GM18873 (cell line): Measurements from ENCODE around the gene TAB2.

Experiments
- ATAC-seq: cut with Tn5 transposase; IDR thresholded peaks from one replicate; pipeline ENCODE4 v1.9.1; 2021; ENCODE audit warnings: mild to moderate bottlenecking, moderate library complexity, moderate number of reproducible peaks; ENCODE audit not compliant: unreplicated experiment, low FRiP score

Gene TAB2, protein sequence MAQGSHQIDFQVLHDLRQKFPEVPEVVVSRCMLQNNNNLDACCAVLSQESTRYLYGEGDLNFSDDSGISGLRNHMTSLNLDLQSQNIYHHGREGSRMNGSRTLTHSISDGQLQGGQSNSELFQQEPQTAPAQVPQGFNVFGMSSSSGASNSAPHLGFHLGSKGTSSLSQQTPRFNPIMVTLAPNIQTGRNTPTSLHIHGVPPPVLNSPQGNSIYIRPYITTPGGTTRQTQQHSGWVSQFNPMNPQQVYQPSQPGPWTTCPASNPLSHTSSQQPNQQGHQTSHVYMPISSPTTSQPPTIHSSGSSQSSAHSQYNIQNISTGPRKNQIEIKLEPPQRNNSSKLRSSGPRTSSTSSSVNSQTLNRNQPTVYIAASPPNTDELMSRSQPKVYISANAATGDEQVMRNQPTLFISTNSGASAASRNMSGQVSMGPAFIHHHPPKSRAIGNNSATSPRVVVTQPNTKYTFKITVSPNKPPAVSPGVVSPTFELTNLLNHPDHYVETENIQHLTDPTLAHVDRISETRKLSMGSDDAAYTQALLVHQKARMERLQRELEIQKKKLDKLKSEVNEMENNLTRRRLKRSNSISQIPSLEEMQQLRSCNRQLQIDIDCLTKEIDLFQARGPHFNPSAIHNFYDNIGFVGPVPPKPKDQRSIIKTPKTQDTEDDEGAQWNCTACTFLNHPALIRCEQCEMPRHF

GRCh38 chr6:149317644-149318571 lies at the start of gene TAB2:
Gene TAB2 (plus strand): TSS chr6:149317712. CDS start chr6:149369998, 52,286 bp downstream.
- peak; percentile 10 for ATAC-seq

- ATAC-seq: no peak
These were observed 49.4 kb upstream of the TAB2 start for GRCh38 chr6:149268146-149268545.

GRCh38 chr6:149268768-149269167 lies 48.7 kb upstream of the TAB2 start:
- no peak for ATAC-seq

GRCh38 chr6:149270616-149271015 lies 46.9 kb upstream of the TAB2 start:
- ATAC-seq: no peak

DNA sequence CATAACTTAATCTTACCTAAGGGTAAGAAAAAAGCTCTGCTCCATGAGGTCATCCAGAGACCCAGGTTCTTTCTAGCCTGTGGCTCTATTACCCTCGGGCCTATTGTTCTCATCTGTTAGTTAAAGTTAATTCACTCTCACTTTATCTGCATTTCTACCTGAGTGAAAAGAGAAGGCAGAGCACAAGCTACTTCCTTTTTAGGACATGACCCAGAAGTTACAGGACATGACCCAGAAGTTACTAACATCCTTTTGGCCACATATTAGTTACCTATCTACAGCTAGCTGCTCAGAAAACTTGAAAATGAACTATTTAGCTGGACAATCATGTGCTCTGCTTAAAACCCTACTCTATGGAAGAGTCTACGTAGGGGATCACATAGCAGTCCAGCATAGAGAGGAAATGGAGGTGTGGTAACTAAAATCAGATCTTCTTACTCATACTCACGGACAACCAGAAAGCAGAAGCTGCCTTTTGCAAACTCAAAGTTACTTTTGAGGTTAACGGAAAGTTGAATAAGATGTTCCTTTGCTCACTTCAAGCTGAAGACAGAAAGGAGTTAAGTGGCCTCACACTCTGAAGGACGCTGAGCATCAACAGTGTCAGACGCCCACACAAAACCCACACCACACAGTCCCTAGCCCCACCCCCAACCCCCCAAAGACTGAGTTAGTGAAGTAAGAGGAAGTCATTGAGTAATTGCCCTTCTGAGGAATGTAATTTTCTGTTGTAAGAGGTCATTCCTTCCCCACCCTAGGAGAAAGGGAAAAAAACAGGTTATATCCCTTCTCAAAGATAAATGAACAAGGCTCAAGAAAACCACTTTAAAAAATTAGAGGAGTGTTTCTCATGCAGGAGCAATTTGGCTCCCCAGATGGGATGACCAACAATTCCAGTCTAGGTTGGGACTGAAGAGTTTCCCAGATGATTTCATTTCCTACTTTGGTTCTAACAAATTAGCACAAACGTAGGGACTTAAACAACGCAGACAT lies 45.9 kb upstream of the TAB2 start:
- ATAC-seq: peak; percentile 55

DNA sequence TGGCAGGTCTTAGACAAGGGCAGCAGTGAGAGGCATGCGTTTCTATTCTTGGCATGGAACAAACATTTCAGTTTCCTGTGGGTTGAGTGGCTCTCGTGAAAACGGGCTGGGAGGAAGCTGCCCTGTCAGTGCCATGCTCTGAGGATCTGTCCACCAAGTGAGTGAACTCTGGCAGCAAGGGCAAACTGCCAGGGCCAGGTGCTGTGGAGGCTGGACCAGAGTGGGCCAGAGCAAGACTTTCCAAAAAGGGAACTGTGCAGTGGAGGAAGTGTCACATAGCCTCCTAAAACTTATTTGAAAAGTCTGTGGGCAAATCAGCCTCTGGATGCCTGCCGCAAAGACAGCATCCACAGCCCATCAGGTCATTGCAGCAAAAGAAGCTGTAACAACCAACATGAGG lies 44.2 kb upstream of the TAB2 start:
- ATAC-seq: no peak

- no peak for ATAC-seq
These were observed 41.9 kb upstream of the TAB2 start for GRCh38 chr6:149275621-149276020.

GRCh38 chr6:149277621-149278020 lies 39.9 kb upstream of the TAB2 start:
- ATAC-seq: no peak

GRCh38 chr6:149278997-149279396 lies 38.5 kb upstream of the TAB2 start:
- no peak for ATAC-seq

- no peak for ATAC-seq
These were observed 32.6 kb upstream of the TAB2 start for GRCh38 chr6:149284904-149285303.

DNA sequence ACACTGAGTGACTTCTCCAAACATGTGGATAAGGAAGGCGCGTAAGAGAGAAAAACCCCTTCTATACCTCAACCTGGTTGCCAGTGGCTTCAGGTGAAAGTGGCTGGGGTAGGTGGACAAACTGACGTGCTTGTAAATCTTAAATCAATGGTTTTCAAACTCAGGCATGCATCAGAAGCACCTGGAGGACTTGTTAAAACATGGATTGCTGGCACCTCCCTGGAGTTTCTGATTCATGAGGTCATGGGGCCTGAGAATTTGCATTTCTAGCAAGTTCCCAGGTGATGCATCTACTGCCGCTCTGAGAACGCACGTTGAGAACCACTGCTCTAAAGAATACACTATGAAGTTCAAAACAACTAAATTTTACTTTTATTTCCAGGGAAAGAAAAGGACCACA lies 31.9 kb upstream of the TAB2 start:
- ATAC-seq: no peak

DNA sequence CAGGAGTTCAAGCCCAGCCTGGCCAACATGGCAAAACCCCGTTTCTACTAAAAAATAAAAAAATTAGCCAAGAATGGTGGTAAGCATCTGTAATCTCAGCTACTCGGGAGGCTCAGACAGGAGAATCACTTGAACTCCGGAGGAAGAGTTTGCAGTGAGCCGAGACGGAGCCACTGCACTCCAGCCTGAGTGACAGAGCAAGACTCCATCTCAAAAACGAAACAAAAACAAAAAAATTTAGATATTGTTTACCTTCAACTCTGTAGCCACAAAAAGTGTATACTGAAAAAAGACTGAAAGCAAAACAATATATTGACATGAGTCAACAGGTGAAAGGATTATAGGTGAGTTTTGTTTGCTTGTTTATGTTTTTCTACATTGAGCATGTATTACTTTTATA lies 30.6 kb upstream of the TAB2 start:
- ATAC-seq: no peak

DNA sequence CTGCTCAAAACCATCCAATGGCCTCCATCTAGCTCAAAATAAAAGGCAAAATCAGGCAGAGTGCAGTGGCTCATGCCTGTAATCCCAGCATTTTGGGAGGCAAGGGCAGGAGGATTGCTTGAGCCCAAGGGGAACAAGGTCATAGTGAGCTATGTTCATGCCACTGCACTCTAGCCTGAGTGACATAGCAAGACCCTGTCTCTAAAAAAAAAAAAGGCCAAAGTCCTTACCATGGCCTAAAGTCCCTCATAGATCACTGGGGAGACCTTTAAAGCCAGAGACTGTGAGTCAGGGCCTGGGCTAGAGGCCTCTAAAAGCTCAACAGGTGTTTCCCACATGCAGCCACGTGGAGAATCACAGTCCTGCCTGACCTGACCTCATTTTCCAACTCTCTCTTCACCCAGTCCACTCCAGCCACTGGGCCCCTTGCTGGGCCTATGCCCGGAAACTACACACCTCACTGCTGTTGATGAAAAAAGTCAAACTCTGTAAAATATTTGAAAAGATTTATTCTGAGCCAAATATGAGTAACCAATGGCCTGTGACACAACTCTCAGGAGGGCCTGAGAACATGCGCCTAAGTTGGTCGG lies 28.2 kb upstream of the TAB2 start:
- no peak for ATAC-seq

DNA sequence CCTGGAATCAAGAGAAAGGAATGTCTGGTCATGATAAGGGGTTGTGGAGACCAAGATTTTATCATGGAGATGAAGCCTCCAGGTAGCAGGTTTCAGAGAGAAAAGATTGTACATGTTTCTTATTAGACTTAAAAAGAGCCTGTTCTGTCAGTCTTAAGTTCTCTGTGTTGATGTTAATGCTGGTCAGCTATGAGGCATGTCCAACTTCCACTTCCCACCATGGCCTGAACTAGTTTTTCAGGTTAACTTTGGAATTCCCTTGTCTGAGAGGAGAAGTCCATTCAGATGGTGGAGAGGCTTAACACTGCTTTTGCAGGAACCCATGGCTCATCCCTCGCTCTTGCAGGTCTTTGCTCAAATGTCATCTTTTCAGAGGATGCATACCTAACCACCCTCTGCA lies 27.5 kb upstream of the TAB2 start:
- ATAC-seq: no peak

GRCh38 chr6:149293244-149293643 lies 24.3 kb upstream of the TAB2 start:
- no peak for ATAC-seq

DNA sequence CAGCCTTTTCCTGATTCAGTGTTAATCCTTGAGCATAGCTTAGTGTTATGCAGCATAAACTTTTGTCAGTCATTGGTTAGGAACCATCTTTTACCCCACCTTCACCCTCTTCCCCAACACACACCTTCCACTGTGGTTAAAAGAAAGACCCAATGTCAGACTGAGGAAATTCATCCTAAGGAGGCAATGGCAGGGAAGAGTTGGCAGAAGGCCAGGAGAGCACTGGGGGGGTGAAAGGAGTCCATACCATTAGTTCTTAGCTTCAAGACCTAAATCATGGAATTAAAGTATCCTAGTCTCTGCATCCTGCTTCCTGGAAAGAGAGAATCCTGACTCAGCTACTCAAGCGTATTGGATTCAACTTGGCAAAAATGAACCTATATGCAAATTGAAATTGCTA lies 16.9 kb upstream of the TAB2 start:
- ATAC-seq: no peak

DNA sequence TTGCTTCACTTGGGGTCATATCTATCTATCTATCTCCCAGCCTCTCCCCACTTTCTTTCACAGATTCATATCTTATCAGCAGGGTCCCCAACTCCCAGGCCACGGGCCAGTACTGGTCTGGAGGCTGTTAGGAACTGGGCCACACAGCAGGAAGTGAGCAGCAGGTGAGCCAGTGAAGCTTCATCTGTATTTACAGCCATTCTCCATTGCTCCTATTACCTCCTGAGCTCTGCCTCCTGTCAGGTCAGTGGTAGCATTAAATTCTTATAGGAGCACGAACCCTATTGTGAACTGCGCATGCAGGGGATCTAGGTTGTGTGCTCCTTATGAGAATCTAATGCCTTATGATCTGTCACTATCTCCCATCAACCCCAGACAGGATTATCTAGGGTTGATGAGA lies 14.8 kb upstream of the TAB2 start:
- ATAC-seq: no peak

DNA sequence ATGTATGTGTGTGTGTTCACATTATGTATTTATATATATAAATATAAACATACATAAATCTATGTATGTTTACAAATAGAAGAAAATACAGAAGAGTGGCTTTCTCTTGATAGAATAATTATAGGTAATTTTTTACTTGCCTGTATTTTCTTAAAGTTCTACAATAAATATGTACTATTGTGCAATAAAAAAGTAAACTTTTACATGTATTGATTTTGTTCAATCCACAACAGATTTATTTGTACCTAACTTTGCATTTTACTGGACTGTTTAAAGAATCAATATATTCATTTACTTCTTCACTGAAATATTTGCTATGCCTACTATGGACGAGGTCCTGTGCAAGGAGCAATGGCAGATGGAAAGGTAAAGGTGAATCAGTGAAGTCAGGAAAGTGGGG lies 14.0 kb upstream of the TAB2 start:
- no peak for ATAC-seq

DNA sequence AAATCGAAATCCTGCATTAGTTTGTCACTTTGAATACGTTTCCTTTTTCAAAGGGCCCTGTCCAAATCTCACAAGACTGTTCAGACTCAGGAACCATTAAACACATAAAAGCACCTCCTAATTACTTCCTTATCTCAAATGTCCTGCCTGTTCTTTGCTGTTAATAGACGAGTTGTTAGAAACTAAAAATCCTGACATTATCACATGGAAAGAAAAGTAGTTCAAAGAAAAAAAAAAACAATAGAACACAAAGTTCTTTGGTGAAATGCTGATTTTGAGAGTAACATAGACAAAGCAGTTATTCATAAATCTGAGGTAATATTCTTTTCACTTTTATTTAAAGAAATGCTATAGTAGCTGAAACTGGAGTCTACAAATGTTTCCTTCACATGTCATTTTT lies 12.1 kb upstream of the TAB2 start:
- no peak for ATAC-seq
